Activated CD4-positive, alpha-beta T cell treated with anti-CD3 and anti-CD28 coated beads for 1 hour (primary cell): ENCODE results near the gene COL1A1.
A peak's percentile ranks its signal among the peaks of the same experiment; 100 is the strongest.

Experiments used
- DNase-seq: peaks from one replicate; pipeline ENCODE4 v3.0.0-alpha.2; 2020

COL1A1 gene

DNA sequence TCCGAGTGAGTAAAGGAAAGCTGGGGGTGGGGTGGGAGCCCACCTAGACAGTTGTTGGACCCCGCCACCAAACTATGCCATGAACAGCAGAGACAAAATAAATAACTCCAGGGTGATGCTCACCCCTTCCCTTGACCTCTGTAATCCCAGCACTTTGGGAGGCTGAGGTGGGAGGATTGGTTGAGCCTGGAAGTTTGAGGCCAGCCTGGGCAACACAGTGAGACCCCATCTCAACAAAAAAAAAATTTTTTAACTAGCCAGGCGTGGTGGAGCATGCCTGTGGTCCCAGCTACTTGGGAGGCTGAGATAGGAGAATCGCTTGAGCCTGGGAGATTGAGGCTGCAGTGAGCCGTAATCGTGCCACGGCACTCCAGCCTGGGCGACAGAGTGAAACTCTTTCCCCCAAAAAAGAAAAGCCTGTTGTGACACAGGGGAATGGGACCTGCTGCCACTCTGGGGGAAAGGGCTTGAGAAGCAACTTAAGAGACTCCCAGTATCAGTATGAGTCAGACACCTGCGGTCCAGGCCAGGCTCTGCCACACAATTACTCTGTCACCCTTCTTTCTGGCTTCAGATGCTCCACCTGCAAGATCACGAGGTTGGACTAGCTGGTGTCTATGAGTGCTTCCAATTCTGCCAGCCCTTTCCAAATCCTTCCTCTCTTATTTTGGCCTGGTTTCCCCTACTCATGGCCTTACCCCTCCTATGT, 30.6 kb downstream of the COL1A1 start:
- DNase-seq, result no peak

DNA sequence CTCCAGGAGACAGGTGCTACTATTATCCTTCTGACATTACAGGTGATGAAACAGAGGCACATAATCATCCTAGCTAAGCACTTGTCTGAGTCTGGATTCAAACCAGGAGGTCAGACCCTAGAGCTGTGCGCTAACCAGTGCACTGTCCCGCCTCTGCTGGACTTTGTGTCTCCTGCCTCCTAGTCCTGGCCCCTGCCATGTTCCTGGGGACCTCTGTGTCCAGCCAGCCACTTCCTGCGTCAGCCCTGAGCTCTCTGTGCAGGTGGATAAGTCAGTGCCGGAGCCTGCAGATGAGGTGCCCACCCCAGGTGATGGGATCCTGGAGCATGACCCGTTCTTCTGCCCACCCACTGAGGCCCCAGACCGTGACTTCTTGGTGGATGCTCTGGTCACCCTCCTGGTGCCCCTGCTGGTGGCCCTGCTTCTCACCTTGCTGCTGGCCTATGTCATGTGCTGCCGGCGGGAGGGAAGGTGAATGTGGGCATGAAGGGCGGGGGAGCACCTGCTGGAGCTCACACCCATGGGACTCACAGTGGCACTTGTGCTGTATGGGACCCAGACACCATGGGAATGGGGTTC, 31.5 kb downstream of the COL1A1 start:
- no peak for DNase-seq

DNA sequence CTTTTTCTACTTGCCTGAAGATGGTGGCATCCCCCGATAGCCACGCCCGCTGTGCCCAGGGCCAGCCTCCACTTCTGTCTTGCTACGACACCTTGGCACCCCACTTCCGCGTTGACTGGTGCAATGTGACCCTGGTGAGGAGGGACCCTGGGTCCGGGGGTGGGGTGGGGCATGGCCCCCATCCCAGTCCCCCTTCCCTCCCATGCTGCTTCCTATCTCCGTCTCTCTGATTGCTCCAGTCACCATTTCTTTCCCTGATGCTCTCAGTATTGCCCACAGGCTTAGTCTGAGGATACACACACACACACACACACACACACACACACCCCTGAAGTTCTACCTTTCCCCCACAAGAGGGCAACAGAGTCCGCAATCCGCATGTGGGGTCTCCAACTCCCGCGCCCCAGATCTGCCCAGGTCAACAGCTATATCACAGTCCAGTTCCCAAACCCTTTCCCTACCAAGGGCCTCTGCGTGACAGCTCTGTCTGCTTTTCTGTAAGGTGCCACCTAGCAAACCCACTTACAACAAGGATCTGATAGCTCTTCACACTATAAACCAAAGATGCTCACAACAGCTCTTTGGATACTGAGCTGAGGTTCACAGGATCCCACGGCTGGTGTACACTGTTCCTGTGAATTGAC, 32.2 kb downstream of the COL1A1 start:
- DNase-seq, result peak; percentile 28

DNA sequence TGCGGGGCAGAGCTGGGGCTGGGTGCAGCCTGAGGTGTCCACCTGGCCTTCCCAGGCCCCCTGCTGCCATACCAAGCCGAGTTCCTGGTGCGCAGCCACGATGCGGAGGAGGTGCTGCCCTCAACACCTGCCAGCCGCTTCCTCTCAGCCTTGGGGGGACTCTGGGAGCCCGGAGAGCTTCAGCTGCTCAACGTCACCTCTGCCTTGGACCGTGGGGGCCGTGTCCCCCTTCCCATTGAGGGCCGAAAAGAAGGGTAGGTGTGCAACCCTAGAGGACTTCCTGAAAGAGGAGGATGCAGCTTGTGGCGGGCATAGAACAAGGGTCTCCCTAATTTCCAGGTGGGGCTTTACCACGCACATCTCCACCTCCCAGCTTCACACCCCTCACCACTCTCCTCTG, 33.1 kb downstream of the COL1A1 start:
- no peak for DNase-seq

DNA sequence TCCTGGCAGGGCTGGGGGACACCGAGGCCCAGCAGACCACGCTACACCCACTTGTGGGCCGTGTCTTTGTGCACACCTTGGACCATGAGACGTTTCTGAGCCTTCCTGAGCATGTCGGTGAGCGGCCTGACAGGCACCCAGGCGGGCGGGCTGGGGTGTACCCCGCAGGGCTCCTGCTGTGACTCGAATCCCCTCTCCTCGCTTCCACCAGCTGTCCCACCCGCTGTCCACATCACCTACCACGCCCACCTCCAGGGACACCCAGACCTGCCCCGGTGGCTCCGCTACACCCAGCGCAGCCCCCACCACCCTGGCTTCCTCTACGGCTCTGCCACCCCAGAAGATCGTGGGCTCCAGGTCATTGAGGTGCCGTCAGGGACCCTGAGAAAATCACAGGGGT, 34.1 kb downstream of the COL1A1 start:
- no peak for DNase-seq

DNA sequence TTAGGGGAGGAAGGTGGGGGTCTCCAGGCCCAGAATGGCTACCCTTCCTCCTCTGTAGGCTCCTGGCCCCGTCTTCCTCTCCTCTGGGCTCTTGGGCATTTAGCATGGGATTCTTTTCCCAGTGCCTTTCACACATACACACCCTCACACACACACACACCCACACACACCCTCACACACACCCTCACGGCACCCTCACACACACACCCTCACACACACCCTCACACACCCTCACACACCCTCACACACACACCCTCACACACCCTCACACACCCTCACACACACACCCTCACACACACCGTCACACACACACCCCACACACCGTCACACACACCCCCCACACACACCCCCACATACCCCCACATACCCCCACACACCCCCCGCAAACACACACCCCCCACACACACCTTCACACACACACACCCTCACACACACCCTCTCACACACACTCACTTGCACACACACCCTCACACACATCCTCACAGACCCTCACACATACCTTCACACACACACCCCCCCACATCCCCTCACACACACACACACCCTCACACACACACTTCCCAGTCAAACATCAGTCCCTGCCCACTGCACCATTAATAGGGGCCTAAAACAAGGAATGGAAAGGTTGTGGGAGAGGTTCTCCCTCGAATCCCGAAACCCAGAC, 34.8 kb downstream of the COL1A1 start:
- no peak for DNase-seq

DNA sequence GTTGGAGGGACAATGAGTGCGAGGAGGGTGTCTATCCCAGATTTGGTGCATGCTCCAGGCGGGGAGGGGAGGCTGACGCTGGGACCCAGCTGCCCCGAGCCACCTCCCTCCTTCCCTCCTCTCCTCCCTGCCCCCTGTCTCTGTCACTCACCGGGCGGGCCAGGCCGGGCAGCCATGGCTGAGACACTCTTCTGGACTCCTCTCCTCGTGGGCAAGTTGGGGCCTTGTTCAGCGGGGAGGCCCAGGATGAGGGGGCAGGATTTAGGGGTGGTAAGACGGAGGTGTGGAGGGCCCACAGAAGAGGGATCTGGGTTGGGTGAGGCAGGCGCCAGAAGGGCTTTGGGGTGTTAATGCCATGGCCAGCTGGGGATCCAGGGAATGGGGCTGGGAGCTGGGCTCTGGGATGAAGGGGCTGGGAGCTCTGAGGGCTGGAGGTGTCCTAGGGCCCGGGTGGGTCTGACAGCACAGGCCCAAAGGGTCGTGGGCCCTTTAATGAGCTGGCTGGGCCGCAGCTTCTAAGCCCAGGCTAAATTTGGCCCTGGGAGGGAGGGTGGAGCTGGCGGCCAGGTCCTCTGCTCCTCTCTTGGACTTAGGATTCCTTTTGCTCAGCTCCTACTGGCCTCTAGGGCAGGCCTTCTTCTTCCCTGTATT, 35.4 kb downstream of the COL1A1 start, which contains the start of gene SGCA:
Gene SGCA (plus strand): TSS at position 139 of the 651 bp plus-strand sequence. CDS start 36 bp downstream, at position 175.
- no peak for DNase-seq

DNA sequence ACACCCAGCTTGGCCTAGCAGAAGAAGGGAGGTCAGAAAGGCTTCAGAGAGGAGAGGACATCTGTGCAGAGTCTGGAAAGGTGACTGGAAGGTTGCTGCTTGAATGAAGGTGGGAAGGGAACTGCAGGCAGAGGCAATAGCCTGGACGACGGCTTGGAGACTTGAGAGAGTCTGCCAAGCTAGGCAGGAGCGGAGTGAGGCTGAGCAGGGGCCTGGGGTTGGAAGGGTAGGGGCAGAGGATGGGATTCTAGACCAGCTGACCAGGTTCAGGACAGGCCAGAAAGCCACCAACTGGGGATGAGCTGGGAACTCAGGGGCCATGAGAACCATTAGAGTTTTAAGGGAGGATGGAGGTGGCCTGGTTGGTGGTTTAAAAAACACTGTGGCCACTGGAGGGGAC, 36.0 kb downstream of the COL1A1 start:
- no peak for DNase-seq

DNA sequence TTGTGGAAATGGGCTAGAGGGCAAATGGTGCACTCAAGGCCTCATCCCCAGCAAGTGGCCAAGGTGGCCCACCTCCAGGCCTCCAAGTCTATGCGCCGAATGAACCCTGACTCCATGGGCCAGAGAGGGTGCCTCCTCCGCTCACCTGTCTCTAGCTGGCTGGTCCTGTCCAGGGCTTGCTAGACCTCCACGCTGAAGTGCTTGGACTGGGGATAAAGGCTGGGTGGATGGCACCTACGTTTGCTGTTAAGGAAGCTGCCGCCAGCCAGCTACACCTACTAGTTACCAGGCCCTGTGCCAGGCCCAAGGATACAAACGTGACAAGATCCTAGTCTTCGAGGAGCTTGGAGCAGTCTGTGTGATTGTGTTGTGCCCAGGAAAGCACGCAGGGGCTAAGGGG, 36.4 kb downstream of the COL1A1 start:
- DNase-seq, result no peak

DNA sequence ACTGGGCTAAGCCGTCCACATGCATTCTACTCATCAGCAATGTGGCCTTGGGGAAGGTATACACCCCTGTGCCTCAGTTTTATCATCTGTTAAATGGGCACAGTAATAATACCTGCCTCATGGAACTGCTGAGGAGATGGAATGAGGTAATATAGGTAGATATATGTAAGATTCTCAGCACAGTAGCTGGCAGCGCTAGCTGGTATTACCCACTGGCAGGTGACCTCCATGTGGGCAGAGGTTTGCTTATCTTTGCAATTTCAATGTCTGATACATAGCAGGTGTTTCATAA, 36.8 kb downstream of the COL1A1 start:
- no peak for DNase-seq

DNA sequence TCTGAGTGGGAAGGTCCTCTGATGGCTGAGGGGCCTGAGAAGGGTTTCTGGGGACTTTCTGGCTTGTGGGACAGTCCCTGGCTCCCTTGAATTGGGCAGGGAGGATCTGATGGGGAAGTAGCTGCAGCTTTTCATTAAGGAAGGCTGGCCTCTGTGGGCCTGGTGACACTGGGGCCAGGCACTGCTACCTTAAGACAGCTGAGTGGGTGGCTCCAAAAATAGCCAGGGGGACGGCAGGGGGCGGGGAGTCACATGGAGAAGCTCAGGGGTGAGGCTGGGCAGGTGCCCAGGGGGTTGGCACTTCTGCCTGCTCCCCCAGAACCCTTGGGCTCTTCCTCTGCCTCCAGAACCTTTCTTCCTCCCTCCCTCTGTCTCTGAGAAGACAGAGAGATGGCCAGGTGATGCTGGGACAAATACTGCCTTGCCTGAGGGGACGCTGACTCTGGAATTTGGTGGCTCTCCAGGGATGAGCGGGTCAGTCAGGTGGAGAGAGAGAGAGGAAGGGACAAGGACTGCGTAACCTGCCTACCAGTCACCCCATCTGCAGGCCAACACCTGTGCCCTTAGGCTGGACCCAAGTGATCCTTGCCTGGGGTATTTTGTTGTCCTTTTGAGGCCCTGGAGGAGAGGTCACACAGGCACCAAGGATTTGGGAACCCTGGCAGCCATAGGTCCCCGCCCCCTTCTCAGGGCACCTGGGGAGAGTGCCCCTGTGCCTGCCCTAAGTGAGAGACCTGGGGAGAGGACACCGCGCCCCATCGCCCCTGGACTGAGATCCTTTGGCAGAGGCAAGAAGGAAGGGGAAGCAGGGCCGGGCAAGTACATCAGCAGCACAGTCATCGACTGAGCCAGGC, 37.4 kb downstream of the COL1A1 start:
- no peak for DNase-seq

DNA sequence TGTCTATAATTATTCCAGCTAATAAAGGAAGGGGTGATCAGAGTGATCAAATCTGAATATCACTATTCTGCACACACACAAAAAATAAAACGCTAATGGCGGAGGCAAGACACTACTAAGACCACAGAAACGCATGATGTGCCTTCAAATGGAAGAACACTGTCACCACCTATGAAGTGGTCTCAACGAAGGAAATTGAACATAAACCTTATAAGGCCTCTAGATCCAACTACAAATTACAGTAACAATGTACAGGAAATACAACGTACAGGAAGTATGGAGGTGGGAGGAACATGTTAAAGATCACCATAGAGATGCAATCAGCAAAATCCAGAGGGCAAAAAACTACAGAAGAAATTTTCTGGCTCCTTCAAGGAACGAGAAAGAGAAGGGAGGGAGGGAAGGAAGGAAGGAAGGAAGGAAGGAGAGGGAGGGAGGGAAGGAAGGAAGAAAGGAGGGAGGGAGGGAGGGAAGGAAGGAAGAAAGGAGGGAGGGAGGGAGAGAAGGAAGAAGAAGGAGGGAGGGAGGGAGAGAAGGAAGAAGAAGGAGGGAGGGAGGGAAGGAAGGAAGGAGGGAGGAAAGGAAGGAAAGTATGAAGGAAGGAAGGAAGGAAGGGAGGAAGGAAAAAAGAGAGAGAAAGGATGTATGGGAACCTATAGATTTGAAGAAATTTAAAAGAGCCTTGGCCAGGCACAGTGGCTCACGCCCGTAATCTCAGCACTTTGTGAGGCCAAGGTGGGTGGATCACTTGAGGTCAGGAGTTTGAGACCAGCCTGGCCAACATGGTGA, 38.8 kb downstream of the COL1A1 start:
- DNase-seq, result no peak

DNA sequence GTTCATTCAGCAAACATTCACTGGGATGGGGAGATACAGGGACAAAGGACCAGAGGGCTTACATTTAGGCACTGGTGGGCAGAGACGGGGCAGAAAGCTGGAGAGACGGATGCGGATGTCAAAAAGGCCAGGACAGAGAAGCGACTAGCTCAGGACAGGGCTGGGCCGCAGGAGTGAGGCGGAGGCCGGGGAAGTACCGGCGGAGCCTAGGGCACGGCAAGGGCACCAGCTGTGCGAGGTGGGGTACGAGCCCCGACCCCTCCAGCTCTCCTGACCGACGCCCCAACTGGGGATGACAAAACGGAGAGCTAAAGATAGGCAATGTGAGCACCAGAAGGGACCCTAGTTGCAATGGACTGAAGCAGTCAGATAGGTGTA, 39.5 kb downstream of the COL1A1 start:
- no peak for DNase-seq

DNA sequence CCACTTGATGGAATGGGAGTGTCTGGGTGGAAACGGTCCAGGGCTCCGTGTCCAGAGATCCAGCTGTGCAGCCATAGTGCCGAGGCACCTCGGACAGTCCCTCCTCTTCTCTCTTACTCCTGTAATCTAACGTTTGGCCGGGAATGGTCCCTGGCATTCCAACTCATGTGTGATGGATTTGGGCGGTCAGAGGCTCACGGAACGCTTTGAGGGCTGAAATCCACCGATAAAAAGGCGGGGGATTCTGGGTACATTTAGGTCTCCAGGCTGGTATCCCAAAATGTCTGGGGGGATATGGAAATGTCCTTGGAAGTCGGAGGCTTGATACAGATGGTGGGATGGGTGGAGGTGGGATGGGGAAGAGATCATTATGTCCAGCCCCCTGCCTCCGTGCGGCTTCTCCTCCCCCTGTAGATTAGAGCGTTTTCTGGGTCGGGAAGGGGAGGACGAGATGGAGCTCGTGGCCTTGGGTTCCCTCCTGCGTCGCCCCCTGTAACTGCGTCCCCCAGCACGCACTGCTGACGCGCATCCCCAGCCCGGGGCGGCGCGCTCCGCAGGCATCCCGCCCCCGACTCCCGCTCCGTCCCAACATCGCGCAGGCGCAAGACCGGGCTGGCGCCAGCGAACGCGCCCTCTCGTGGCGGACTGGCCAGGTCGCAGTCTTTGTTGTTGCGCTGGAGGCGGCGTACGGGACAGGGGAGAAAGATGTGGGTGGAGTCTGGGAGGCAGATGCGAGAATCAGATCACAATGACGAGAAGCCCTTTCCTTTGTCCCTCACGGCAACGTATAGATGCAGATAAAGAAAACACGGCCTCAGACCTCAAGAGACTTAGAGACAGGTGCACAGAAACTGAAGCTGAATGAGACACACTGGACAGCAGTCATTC, 40.2 kb downstream of the COL1A1 start:
- peak; percentile 92 for DNase-seq

DNA sequence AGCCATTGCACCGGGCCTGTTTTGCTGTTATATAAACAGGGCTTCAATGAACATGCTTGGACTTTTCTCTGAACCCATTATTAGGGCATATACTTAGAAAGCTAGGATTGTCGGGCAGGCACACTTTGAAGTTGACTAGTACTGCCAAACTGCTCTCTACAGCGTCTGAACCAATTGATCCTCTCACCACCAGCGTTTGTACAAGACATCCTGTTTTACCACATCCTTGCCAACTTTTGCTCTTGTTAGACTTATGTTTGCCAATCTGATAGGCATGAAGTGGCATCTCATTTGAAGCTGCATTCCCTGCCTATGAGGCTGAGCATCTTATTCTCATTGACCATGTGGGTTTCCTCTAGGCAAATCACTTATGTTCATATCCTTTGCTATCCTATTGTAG, 43.5 kb downstream of the COL1A1 start:
- no peak for DNase-seq

DNA sequence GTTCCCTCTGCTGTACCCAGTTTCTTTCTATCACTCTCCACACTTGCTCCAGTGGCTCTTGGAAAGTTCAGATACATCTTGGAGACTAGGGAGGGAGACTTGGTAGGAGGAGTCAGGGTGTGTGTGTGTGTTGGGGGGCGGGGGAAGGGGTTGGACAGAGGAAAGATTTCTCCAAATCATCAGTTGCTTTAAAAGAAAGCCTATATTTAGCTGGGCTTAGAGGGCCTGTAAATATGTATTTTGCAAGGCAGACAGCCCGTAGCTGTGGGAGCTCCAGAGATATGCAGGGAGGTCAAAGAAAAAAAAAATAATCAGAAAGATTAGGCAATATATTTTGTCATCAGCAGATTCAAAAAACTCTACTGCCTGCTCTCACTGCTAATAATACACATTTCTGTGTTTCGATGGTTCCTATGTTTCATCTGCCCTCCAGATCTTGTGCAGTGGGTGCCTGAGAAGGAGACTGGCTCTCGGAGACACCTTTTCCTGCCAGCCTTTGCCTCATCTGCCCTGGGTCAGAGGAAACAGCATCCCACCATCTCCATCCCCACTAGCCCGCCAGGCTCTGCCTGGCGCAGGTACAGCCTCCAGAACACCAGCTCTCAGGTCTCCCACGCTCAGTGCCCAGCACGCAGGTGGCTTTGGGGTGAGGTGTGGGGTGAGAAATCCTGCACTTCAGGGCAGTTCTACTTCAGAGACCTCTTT, 46.2 kb downstream of the COL1A1 start:
- DNase-seq, result no peak

DNA sequence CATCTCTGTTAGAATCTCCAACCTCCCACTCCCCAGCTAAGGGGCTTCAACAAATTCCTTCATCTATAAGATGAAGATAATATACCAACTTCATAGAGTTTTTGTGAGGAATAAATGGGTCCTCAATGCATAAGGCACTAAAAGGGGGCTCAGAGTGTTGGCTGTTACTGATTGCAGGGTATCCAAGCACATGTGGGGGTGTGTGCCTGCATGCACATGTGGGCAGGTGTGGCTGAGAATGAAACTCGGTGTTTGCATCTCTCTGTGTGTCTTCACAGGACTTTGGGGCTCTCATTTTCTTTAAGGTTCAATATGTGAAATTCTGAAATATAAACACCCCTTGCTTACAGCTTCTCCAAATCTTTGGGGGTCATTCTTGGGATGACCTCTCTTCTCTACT, 46.8 kb downstream of the COL1A1 start:
- no peak for DNase-seq

DNA sequence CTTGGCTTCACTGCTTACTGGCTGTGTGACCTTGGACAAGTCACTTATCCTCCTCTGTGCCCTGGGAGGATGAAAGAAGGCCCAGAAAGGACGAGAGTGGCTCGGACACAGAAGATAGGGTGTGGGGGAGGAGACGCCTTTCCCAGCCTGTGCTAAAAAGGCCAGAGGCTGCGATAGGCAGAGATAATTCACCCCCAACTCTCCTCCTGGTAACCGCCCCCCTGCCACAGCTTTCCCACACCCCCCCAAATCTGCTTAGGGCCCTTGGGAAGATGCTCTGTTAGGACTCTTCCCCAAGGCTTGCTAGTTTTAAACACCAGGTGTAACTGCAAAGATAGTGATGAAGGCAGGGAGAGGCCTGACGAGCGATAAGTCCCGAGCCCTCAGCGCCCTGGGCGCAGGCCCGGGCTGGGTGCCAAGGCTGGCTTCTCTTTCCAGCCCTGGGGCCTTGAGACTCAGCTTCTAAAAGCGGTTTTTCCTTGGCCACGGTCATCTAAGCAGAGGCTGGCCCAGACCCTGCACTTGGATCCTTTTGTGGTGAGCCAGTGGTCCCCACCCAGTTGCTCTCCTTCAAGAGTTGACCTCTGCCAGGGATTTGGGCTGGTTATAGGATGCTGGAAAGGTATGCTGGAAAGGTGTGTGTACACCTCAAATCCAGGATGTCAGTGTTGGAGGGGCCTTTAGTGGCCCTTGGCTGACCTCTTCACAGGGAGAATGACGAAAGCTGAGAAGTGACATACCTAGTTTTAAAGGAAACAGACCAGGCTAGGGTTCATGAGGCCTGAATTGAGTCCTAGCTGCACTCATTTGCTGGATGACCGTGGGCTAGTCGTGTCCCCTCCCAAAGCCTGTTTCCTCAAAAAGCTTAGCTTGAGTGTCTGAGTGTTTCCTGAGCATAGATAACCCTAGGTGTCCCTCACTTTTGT, 47.5 kb downstream of the COL1A1 start:
- DNase-seq, result no peak

DNA sequence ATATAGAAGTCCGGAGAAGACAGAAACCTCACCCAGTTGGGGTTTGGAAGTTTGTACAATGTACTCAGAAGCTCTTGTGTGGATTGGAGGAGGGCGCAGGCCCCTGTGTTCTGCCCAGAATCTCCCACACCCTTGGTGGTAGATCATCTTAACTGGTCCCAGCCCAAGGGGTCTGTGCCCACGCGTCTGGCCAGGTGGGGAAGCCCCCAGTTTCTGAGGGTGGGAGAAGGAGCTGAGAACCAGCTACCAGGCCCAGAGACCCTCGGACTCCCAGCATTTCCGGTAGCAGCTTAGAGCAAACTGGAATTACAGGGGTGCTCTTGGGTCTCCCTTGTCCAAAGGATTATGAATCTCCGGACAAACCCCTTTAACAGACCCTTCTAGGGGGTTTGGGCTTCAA, 48.7 kb downstream of the COL1A1 start:
- no peak for DNase-seq
